H1 (cell line): ENCODE data around the gene AFAP1L1. TPM values are rescaled to one million over a fixed set of nuclear protein-coding genes. Genes with fewer than 3 reads are reported as not detected.
A peak's percentile ranks its signal among the peaks of the same experiment; 100 is the strongest.

Experiments
- CTCF ChIA-PET: fragments of 300-600 bp; sonication (Branson Sonifier 250); formaldehyde crosslinking; loops from one replicate; lab custom pipeline; 2021; ENCODE audit not compliant: partially characterized antibody; lab: Charles Lee
- POLR2A ChIA-PET: fragments of 300-600 bp; sonication (Branson Sonifier 250); formaldehyde crosslinking; loops from one replicate; lab custom pipeline; 2021; ENCODE audit warnings: inconsistent platforms; ENCODE audit not compliant: partially characterized antibody; lab: Charles Lee
- DNase-seq, 2 experiments: peaks; one replicate each; pipeline versions ENCODE4 v3.0.0 to v3.0.0-alpha.2; 2010 to 2022; ENCODE audit warnings: low spot score in 2 of 2, low read depth in 1 of 2, mixed read lengths in 1 of 2
- FAIRE-seq: peaks from 2 replicates; lab custom pipeline; 2011; peaks lifted over from hg19 to GRCh38; lab: Jason Lieb, UNC
- H2AFZ ChIP-seq: 2 replicates; pipeline ENCODE4 v1.8.1; 2012; ENCODE audit warnings: low read length, inconsistent platforms
- H2AK5ac ChIP-seq: 2 replicates; pipeline ENCODE4 v1.6.1; 2013; ENCODE audit warnings: low read depth, low read length
- H2BK120ac ChIP-seq: replicated peaks from 2 replicates; pipeline ENCODE3; 2013; ENCODE audit warnings: low read depth, low read length, inconsistent platforms
- H2BK12ac ChIP-seq: 2 replicates; pipeline ENCODE4 v1.6.1; 2013; ENCODE audit warnings: low read depth, low read length
- H2BK15ac ChIP-seq: 2 replicates; pipeline ENCODE4 v1.6.1; 2013; ENCODE audit warnings: low read length
- H2BK20ac ChIP-seq: 2 replicates; pipeline ENCODE4 v1.6.1; 2013; ENCODE audit warnings: low read length
- H2BK5ac ChIP-seq: 2 replicates; pipeline ENCODE4 v1.6.1; 2013; ENCODE audit warnings: low read depth, low read length
- H3K14ac ChIP-seq: 2 replicates; pipeline ENCODE4 v1.6.1; 2013; ENCODE audit warnings: inconsistent platforms; ENCODE audit not compliant: insufficient read length
- H3K18ac ChIP-seq: 2 replicates; pipeline ENCODE4 v1.6.1; 2013; ENCODE audit warnings: low read length; ENCODE audit errors: extremely low read depth
- H3K23ac ChIP-seq: 2 replicates; pipeline ENCODE4 v1.6.1; 2013; ENCODE audit warnings: inconsistent platforms; ENCODE audit not compliant: insufficient read length
- H3K23me2 ChIP-seq: 2 replicates; pipeline ENCODE4 v1.6.1; 2013; ENCODE audit warnings: low read depth, low read length
- H3K27ac ChIP-seq: 2 replicates; pipeline ENCODE4 v1.6.1; 2011; ENCODE audit warnings: low read depth, low read length, inconsistent platforms
- H3K27me3 ChIP-seq, 4 experiments: replicated peaks in 1 of 4; 1 replicate in 1 of 4; 2 replicates in 3 of 4; pipeline versions ENCODE4 v1.6.1 to v1.8.1; 2011 to 2013; ENCODE audit warnings: low read length in 3 of 4, mild to moderate bottlenecking in 3 of 4, inconsistent platforms in 2 of 4, mixed read lengths in 2 of 4, moderate library complexity in 1 of 4; ENCODE audit not compliant: control insufficient read depth in 3 of 4, insufficient read depth in 3 of 4; ENCODE audit errors: extremely low read depth in 1 of 4
- H3K36me3 ChIP-seq, 4 experiments: 2 replicates each; pipeline versions ENCODE4 v1.6.1 to v1.8.1; 2011 to 2013; ENCODE audit warnings: mild to moderate bottlenecking in 4 of 4, low read length in 3 of 4, moderate library complexity in 2 of 4, control low read depth in 1 of 4, inconsistent platforms in 1 of 4; ENCODE audit not compliant: insufficient read depth in 4 of 4, control insufficient read depth in 2 of 4
- H3K4ac ChIP-seq: replicated peaks from 2 replicates; pipeline ENCODE3; 2013; ENCODE audit warnings: low read length, low read depth, mixed read lengths, inconsistent platforms; ENCODE audit not compliant: insufficient read length
- H3K4me1 ChIP-seq, 4 experiments: replicated peaks in 1 of 4; 1 replicate in 1 of 4; 2 replicates in 3 of 4; pipeline versions ENCODE4 v1.6.1 to v1.8.1; 2011 to 2013; ENCODE audit warnings: low read length in 3 of 4, inconsistent platforms in 2 of 4, mixed read lengths in 1 of 4; ENCODE audit not compliant: insufficient read depth in 4 of 4, control insufficient read depth in 3 of 4
- H3K4me2 ChIP-seq, 2 experiments: 2 replicates each; pipeline versions ENCODE4 v1.6.1 to v1.8.1; 2011 to 2013; ENCODE audit warnings: low read depth in 2 of 2, low read length in 2 of 2, control low read depth in 1 of 2, inconsistent platforms in 1 of 2, mild to moderate bottlenecking in 1 of 2; ENCODE audit not compliant: insufficient read depth in 1 of 2
- H3K4me3 ChIP-seq, 4 experiments: fragments of 200-600, 300-600 bp in 1 of 4; sonication (generic), shearing (Covaris generic), sonication (Bioruptor Twin) in 1 of 4; 2 replicates each; pipeline versions ENCODE4 v1.5.1 to v1.8.1; 2011 to 2016; ENCODE audit warnings: low read length in 4 of 4, low read depth in 3 of 4, control low read depth in 2 of 4, inconsistent platforms in 2 of 4, mild to moderate bottlenecking in 2 of 4, mixed read lengths in 1 of 4, moderate library complexity in 1 of 4; ENCODE audit not compliant: insufficient read depth in 2 of 4; ENCODE audit errors: extremely low read depth in 1 of 4
- H3K56ac ChIP-seq: replicated peaks from 2 replicates; pipeline ENCODE3; 2013; ENCODE audit warnings: low read depth, mild to moderate bottlenecking, mixed read lengths, low read length, inconsistent platforms; ENCODE audit not compliant: insufficient read length
- H3K79me1 ChIP-seq: 2 replicates; pipeline ENCODE4 v1.6.1; 2013; ENCODE audit warnings: low read depth, low read length, control low read depth
- H3K79me2 ChIP-seq, 2 experiments: 2 replicates each; pipeline versions ENCODE4 v1.6.1 to v1.8.1; 2012 to 2013; ENCODE audit warnings: low read length in 2 of 2, mild to moderate bottlenecking in 2 of 2, inconsistent platforms in 1 of 2; ENCODE audit not compliant: insufficient read depth in 2 of 2, control insufficient read depth in 1 of 2
- H3K9ac ChIP-seq, 4 experiments: replicated peaks in 1 of 4; 1 replicate in 1 of 4; 2 replicates in 3 of 4; pipeline versions ENCODE4 v1.6.1 to v1.8.1; 2011 to 2013; ENCODE audit warnings: low read depth in 3 of 4, low read length in 3 of 4, control low read depth in 2 of 4, mild to moderate bottlenecking in 2 of 4, moderate library complexity in 2 of 4, inconsistent platforms in 1 of 4; ENCODE audit errors: extremely low read depth in 1 of 4
- H3K9me3 ChIP-seq, 2 experiments: 2 replicates each; pipeline versions ENCODE4 v1.6.1 to v1.8.1; 2012 to 2013; ENCODE audit warnings: mild to moderate bottlenecking in 2 of 2, moderate library complexity in 2 of 2, control low read depth in 1 of 2, inconsistent platforms in 1 of 2, low read depth in 1 of 2, low read length in 1 of 2, mixed read lengths in 1 of 2; ENCODE audit not compliant: insufficient read depth in 2 of 2
- H4K20me1 ChIP-seq, 2 experiments: replicated peaks in 1 of 2; 2 replicates each; pipeline versions ENCODE3 to v1.8.1; 2011 to 2013; ENCODE audit warnings: inconsistent platforms in 2 of 2, low read length in 2 of 2, mild to moderate bottlenecking in 1 of 2; ENCODE audit not compliant: insufficient read depth in 2 of 2, control insufficient read depth in 1 of 2
- H4K5ac ChIP-seq: 2 replicates; pipeline ENCODE4 v1.6.1; 2013; ENCODE audit warnings: low read length, low read depth, mixed read lengths, inconsistent platforms; ENCODE audit not compliant: insufficient read length
- H4K8ac ChIP-seq: 2 replicates; pipeline ENCODE4 v1.8.0; 2013; ENCODE audit warnings: mild to moderate bottlenecking, moderate library complexity, low read length, inconsistent platforms; ENCODE audit not compliant: insufficient read depth; ENCODE audit errors: extremely low read depth
- H4K91ac ChIP-seq: replicated peaks from 2 replicates; pipeline ENCODE3; 2013; ENCODE audit warnings: low read length, mixed read lengths, inconsistent platforms; ENCODE audit not compliant: insufficient read length
- EP300 ChIP-seq, 2 experiments: IDR thresholded peaks; 1 replicate in 1 of 2; 2 replicates in 1 of 2; pipeline ENCODE4 v1.6.1; 2011 to 2012; ENCODE audit warnings: low read depth in 2 of 2, low read length in 2 of 2, mild to moderate bottlenecking in 2 of 2, borderline replicate concordance in 1 of 2, inconsistent platforms in 1 of 2, moderate library complexity in 1 of 2
- EZH2 ChIP-seq: fragments of 200-600 bp; sonication (generic); IDR thresholded peaks from 2 replicates; pipeline ENCODE4 v1.7.1; 2012; ENCODE audit warnings: low read depth, mild to moderate bottlenecking, moderate library complexity, low read length, inconsistent platforms; ENCODE audit not compliant: severe bottlenecking
- GABPA ChIP-seq: IDR thresholded peaks from 2 replicates; pipeline ENCODE4 v1.6.1; 2011; ENCODE audit warnings: mild to moderate bottlenecking, low read length, moderate library complexity, borderline replicate concordance; ENCODE audit not compliant: insufficient read depth
- RNF2 ChIP-seq: fragments of 200-900, 300-1000 bp; sonication (generic); IDR thresholded peaks from 2 replicates; pipeline ENCODE4 v1.7.1; 2016; ENCODE audit warnings: borderline replicate concordance, low read depth, mild to moderate bottlenecking, antibody characterized with exemption, low read length; ENCODE audit not compliant: poor library complexity, severe bottlenecking; ENCODE audit errors: missing control alignments
- SIN3A ChIP-seq, 2 experiments: IDR thresholded peaks in 1 of 2; conservative IDR thresholded peaks in 1 of 2; 2 replicates each; pipeline ENCODE4 v1.6.1; 2011 to 2012; ENCODE audit warnings: low read length in 2 of 2, improper control_type of control experiment in 1 of 2, low read depth in 1 of 2, mild to moderate bottlenecking in 1 of 2
- SUZ12 ChIP-seq: fragments of 200-600 bp; sonication (generic); IDR thresholded peaks from 2 replicates; pipeline ENCODE4 v1.6.1; 2012; ENCODE audit warnings: mild to moderate bottlenecking, inconsistent platforms, low read length, moderate library complexity, mixed read lengths
- WGBS, 2 experiments: shearing (Covaris generic) in 1 of 2; methylation state at CpG; one replicate each; pipeline versions ENCODE4 v1.1.6 to v1.1.7; 2013 to 2015; ENCODE audit warnings: low lambda C conversion rate in 2 of 2, mixed read lengths in 2 of 2, inconsistent platforms in 1 of 2, low coverage in 1 of 2, missing lambda C conversion rate in 1 of 2; ENCODE audit not compliant: insufficient replicate concordance in 2 of 2, insufficient coverage in 1 of 2, insufficient read length in 1 of 2; ENCODE audit errors: extremely low coverage in 1 of 2, missing lambda C conversion rate in 1 of 2; 5-methylcytosine and 5-hydroxymethylcytosine counted together
- long read RNA-seq, 2 experiments: library from RNA in 1 of 2; library from capped mRNA in 1 of 2; stranded (forward); transcript quantifications; one replicate each; pipeline ENCODE4 v2.0.0, GENCODE V29; 2021; ENCODE audit warnings: inconsistent platforms in 1 of 2
- polyA minus RNA-seq, 3 experiments: library from RNA; depleted of rRNA, polyadenylated mRNA; stranded (reverse); fragments of >200 nt; gene quantifications; 1 replicate in 2 of 3; 2 replicates in 1 of 3; pipeline ENCODE4 v1.2.3, GENCODE V29; 2011
- polyA plus RNA-seq, 7 experiments: library from polyadenylated mRNA; depleted of rRNA in 3 of 7; stranded (reverse) in 5 of 7; unstranded in 2 of 7; fragments of >200 nt in 5 of 7; fragments of 200-250 nt in 2 of 7; gene quantifications; 1 replicate in 5 of 7; 2 replicates in 1 of 7; 4 replicates in 1 of 7; pipeline versions ENCODE4 v1.2.1 to v1.2.3, GENCODE V29; 2011 to 2013; ENCODE audit warnings: missing spikeins in 2 of 7, mixed read lengths in 2 of 7
- total RNA-seq: library from RNA; stranded (reverse); fragmentation: NEBNext Ultra II Directional; extraction: Animal tissue kit (Norgen Biotek cat#: 25700); gene quantifications from 2 replicates; pipeline ENCODE4 v1.2.1, GENCODE V29; 2021

The AFAP1L1 gene
- 4.2 and 4.7 TPM in 2 replicates for total RNA-seq
- polyA plus RNA-seq (2011; rRNA removed) = 0.79 and 1.5 TPM in 2 replicates
- polyA plus RNA-seq (2011; cell fraction: cytosol; rRNA removed) = 1.5 TPM
- 2.6 TPM for polyA plus RNA-seq (2011; cell fraction: nucleus; rRNA removed)
- 2.5 to 3.5 TPM (median 2.7 TPM) in 4 replicates for polyA plus RNA-seq (2012, experiment 1 of 2)
- 1.5 TPM for polyA plus RNA-seq (2012, experiment 2 of 2)
- polyA plus RNA-seq (2013, experiment 1 of 2) = 4.3 TPM
- polyA plus RNA-seq (2013, experiment 2 of 2) = 4.4 TPM
- polyA minus RNA-seq (2011; rRNA and poly(A)+ RNA removed) = 1.6 and 1.9 TPM in 2 replicates
- 3.7 TPM for polyA minus RNA-seq (2011; cell fraction: cytosol; rRNA and poly(A)+ RNA removed)
- polyA minus RNA-seq (2011; cell fraction: nucleus; rRNA and poly(A)+ RNA removed) = 1.4 TPM
- long read RNA-seq, experiment 1, partial matches to known transcripts = 4 of 7 reads
- long read RNA-seq, experiment 1, other reads (novel, unspliced or antisense) = 3 of 7 reads
- long read RNA-seq, experiment 2 = 0 reads

- peak within 1 kb of the TSS; percentile 16 for H4K91ac ChIP-seq
- H3K23ac ChIP-seq = no peak within 1 kb of the TSS
- H2BK15ac ChIP-seq = 0 out of 2 replicates have a peak within 1 kb of the TSS, but pooled peaks have one; percentile 61
- H3K4ac ChIP-seq = no peak within 1 kb of the TSS
- no peak within 1 kb of the TSS for H2BK20ac ChIP-seq
- WGBS, 2 experiments = 1% methylated on average over 33 of the region's 81 CpGs; no CpG with 5 or more reads in 1 of the 2 experiments
- H3K4me1 ChIP-seq = peaks cover 7 to 8% (median 7%) of the 10 kb centered on the region in 4 experiments; a peak in 5 of 7 replicates
- H4K20me1 ChIP-seq = peaks cover 0 to 3% of the 10 kb centered on the region in 2 experiments
- H3K56ac ChIP-seq = no peak within 1 kb of the TSS
- no peaks in the 10 kb centered on the region for H3K79me1 ChIP-seq
- H3K27ac ChIP-seq = no peak within 1 kb of the TSS
- no peak within 1 kb of the TSS for H2BK5ac ChIP-seq
- peaks cover 8% of the 10 kb centered on the region; the same call in 1 of the 2 replicates for H3K23me2 ChIP-seq
- H3K14ac ChIP-seq = no peak within 1 kb of the TSS
- peak within 1 kb of the TSS; percentile 70 to 79 (median 71) for H3K4me3 ChIP-seq
- peak within 1 kb of the TSS; percentile 43 for H3K18ac ChIP-seq
- peaks cover 8 to 31% (median 20%) of the 10 kb centered on the region in 4 experiments for H3K27me3 ChIP-seq
- peak within 1 kb of the TSS; percentile 24 for H2BK120ac ChIP-seq
- H2BK12ac ChIP-seq = no peak within 1 kb of the TSS
- H2AFZ ChIP-seq = peak within 1 kb of the TSS; percentile 93
- no peaks in the 10 kb centered on the region for H3K79me2 ChIP-seq
- H3K9me3 ChIP-seq = no peaks in the 10 kb centered on the region
- no peak within 1 kb of the TSS for H2AK5ac ChIP-seq
- H4K8ac ChIP-seq = peak within 1 kb of the TSS; percentile 65
- no peak within 1 kb of the TSS for H3K9ac ChIP-seq
- CTCF ChIA-PET = interaction anchor here (1.2 to 1.5 kb wide), 5 partner anchors 10 to 530 kb away, joined by 3 to 5 read pairs (median 4); no protein-coding TSS in a partner anchor
- FAIRE-seq (no peak), DNase-seq (peak in 1 of 2 experiments; percentile 71)
- no peaks in the 10 kb centered on the region for H3K36me3 ChIP-seq
- peak within 1 kb of the TSS; percentile 89 to 97 for H3K4me2 ChIP-seq
- POLR2A ChIA-PET = no interaction called here
- H4K5ac ChIP-seq = no peak within 1 kb of the TSS
- TF ChIP-seq RNF2 (no peak), EP300 (IDR thresholded peaks at IDR 0.05; ENCODE audit: borderline replicate concordance in 1 of 2, low read depth in 2 of 2, low read length in 2 of 2) (no peak), EZH2 (peak; percentile 46), SIN3A (conservative IDR thresholded peaks at IDR 0.05 in 1 of 2, IDR thresholded peaks at IDR 0.05 in 1 of 2; ENCODE audit: low read depth in 1 of 2, low read length in 2 of 2) (peak in 1 of 2 experiments; percentile 60; a peak in 1 of 4 replicates), GABPA (no peak), SUZ12 (peak; percentile 45; the same call in 1 of the 2 replicates)
These were observed at the start of gene AFAP1L1 for GRCh38 chr5:149271716-149272563. Gene AFAP1L1 (plus strand): TSS chr5:149271859. CDS start chr5:149271969, 110 bp downstream.
